Activated CD4-positive, alpha-beta T cell treated with anti-CD3 and anti-CD28 coated beads, Interleukin-2, Interleukin-6, amounts not matched to agents 100 ng/mL and 50 ng/mL, durations not matched to agents 16 hours and 8 hours (primary cell): ENCODE results near the gene WDR45B.
"Not testable (repeated sequence)": the region's sequence is repeated elsewhere in the genome, so short reads cannot be mapped to it uniquely, and the experiment has no call there.

Experiments
- DNase-seq: peaks from one replicate; pipeline ENCODE4 v3.0.0-alpha.2; 2020

WDR45B gene

GRCh38 chr17:82598256-82599119 is 49.8 kb downstream of the WDR45B start:
- DNase-seq, result peak; percentile 18

- DNase-seq, result no peak
Observed at GRCh38 chr17:82596837-82597672, 51.2 kb downstream of the WDR45B start.

- no peak for DNase-seq
Observed at GRCh38 chr17:82596296-82596695, 51.9 kb downstream of the WDR45B start.

GRCh38 chr17:82595893-82596292 is 52.4 kb downstream of the WDR45B start:
- DNase-seq, result no peak

- no peak for DNase-seq
Observed at GRCh38 chr17:82594571-82594970, 53.7 kb downstream of the WDR45B start.

- no peak for DNase-seq
Observed at GRCh38 chr17:82593590-82594087, 54.6 kb downstream of the WDR45B start.

GRCh38 chr17:82592767-82593589 is 55.3 kb downstream of the WDR45B start:
- peak; percentile 84 for DNase-seq

- DNase-seq, result no peak
Observed at GRCh38 chr17:82592289-82592766, 55.9 kb downstream of the WDR45B start.

DNA sequence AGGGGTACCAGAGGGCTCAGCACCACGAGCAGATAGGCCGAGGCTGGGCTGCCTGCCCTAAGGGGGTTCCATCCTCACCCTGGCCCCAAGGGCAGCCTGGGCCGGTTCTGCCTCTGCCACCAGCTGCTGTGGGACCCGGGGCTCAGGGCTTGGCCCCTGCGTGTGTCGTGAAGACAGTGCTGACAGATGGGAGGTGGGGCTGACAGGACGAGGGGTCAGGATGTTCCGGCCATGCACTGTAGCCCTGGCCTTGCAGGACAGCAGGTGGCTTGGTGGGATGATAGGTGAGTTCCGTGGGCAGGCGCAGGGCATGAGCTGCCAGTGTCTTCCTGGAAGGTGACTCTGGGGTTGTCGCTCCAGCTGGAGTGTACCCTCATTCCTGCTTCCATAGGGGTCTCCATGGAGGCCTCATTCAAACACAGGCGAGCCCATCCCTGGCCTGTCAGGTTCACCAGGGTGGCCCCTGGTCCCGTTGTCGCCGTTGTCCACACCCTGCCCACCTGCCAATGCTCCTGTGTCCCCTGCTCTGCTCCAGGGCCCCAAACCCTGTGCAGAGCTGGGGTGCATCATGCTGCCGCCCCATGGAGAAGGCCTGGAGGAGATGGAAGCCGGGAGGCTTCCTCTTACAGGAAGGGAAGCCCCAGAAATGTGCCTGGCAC is 57.2 kb downstream of the WDR45B start:
- DNase-seq, result no peak

DNA sequence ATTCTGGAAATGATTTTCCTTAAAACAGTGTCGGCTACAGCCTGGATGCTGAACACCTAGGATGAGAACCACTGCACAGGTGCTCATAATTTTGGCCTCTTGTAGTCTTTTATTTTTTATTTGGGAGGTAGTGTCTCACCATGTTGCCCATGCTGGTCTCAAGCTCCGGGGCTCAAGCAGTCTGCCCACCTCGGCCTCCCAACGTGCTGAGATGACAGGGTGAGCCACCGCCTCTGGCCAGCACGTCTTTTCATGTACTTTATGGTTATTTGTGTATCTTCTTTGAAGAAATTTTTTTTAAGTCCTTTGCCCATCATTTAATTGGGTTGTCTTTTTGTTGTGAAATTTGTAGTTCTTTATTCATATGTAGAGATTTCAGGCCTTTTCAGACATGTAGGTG is 58.0 kb downstream of the WDR45B start:
- DNase-seq, result no peak

- no peak for DNase-seq
Observed at GRCh38 chr17:82589851-82590180, 58.4 kb downstream of the WDR45B start.

DNA sequence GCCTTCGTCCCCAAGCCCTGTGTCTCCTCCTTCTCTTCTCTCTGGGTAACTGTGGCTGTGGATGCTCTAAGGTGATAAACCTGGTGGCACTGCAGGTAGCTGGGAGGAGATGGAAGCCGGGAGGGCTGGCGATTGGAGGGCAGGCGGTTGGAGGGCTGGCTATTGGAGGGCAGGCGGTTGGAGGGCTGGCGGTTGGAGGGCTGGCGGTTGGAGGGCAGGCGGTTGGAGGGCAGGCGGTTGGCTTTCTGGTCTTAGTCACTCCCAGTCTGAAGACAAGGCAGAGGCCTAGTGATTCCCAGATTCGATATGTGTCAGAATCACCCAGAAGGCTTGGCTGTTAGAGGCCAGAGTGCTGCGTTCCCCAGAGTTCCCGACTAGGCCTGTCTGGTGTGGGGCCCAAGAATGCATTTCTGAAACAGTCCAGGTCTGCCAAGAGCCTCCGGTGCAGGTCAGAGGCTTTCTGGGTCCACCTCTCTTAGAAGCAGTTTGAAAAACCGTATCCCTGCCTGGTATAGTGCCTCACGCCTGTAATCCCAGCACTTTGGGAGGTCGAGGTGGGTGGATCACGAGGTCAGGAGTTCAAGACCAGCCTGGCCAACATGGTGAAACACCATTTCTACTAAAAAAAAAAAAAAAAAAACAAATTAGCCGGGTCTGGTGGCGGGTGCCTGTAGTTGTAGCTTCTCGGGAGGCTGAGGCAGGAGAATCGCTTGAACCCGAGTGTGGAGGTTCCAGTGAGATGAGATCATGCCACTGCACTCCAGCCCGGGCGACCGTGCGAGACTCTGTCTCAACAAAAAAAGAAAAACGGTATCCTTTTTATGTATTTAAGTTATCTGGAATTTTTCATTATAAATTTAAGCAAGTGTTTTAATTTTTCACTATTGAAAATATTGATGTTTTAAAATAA is 59.7 kb downstream of the WDR45B start:
- no peak for DNase-seq

DNA sequence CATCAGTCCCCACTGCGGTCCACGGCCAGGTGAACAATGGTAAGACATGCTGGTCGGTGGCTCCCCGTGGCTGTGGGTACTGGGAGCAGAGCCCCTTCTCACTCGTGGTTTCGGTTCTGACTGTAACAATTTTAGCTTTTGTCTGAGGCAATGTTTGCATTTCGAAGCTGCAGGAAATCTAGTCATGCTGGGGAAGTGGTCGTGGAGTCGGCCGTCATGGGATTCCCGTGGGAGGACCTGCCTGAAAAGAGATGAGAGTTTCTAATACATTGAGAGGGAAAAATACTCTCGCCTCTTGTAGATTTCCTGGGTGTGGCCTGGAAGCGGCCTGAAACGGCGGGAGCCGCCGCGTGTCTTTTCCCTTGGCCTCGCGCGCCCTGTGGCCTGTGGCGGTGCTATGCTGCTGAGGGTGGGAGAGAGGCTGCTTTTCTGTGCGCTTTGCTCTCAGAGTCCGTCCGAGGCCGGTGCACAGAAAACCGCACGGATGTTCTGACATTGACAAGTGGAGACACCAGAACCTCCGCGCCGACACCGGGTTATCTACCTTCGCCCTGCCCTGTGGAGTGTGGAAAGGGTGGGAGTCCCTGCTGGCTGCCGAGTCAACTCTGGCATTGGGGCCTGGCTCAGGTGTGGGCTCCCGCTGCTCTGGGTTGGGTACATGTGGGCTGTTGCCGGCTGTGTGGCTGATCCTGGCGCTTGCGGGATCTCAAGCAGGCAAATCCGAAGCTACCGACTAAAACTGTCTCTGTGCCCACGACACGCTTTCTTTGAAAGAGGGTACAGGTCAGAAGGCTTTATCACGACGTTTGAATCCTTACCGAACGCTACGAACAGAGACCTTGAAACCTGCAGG is 60.8 kb downstream of the WDR45B start:
- DNase-seq, result no peak

DNA sequence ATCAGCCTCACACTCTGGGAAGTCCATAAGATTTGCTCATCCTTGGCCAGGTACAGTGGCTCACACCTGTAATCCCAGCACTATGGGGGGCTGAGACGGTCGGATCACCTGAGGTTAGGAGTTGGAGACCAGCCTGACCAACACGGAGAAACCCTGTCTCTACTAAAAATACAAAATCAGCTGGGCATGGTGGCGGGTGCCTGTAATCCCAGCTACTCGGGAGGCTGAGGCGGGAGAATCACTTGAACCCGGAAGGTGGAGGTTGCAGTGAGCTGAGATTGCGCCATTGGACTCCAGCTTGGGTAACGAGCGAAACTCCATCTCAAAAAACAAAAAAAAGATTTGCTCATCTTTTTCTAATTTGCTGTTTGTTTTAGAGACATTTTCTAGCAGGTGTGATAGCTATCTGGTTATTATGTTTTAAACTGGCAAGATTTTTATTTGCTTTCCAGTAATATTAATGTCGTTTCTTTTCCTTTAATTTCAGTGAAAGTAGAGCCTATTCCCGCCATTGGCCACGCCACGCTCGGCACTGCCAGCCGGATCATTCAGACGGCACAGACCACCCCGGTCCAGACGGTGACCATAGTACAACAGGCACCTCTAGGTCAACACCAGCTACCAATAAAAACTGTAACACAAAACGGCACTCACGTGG is 61.5 kb downstream of the WDR45B start:
- no peak for DNase-seq

GRCh38 chr17:82585935-82586575 is 62.2 kb downstream of the WDR45B start:
- peak; percentile 46 for DNase-seq

DNA sequence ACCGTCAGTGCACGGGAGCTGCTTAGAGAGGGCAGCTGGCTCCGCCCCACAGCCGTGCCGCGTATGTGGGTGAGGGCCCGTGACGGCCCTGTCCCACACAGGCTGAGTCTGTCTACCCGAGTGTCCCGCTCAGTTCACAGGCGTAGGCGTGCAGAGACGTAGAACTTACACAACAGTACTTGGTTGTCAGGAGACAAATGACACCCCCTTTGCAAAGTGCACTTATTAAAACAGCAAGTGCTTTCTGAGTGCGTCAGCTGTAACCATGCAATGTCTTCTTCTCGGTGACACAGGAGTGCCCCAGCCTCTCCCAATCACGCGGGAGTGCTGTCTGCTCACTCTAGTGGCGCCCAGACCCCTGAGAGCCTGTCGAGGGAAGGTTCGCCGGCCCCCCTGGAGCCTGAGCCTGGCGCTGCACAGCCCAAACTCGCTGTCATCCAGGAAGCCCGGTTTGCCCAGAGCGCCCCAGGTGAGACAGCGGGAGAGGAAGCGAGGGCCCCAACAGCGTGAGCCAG is 64.5 kb downstream of the WDR45B start:
- DNase-seq, result no peak

DNA sequence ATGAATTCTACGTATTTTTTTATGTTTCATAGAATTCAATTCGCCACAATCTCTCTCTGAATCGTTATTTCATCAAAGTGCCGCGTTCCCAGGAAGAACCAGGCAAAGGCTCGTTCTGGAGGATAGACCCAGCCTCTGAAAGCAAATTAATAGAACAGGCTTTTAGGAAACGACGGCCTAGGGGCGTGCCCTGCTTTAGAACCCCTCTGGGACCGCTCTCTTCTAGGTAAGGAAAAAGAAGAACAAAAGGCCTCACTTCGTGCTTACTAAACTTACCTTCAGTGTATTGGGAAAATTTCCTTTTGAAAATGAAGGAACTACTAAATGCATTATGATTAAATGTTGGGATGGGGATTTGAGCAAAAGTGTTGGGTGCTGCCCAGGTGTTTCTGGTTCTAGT is 65.5 kb downstream of the WDR45B start:
- DNase-seq, result no peak

- DNase-seq, result no peak
Observed at GRCh38 chr17:82582213-82582612, 66.0 kb downstream of the WDR45B start.

DNA sequence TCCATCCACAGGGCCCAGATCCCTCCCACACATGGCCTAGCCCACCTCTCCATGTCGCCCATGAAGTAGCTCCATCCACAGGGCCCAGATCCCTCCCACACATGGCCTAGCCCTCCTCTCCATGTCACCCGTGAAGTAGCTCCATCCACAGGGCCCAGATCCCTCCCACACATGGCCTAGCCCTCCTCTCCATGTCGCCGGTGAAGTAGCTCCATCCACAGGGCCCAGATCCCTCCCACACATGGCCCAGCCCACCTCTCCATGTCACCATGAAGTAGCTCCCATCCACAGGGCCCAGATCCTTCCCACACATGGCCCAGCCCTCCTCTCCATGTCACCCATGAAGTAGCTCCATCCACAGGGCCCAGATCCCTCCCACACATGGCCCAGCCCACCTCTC is 68.3 kb downstream of the WDR45B start:
- DNase-seq, result not testable (repeated sequence)
